H1 (cell line): ENCODE measurements around the gene SEC14L6. TPM values are rescaled to one million over a fixed set of nuclear protein-coding genes. Genes with fewer than 3 reads are reported as not detected.

ENCODE experiments used
- CBX5 ChIP-seq: fragments of 300-800, 300-1000 bp; sonication (generic); IDR thresholded peaks from 2 replicates; pipeline ENCODE4 v1.7.1; 2016; ENCODE audit warnings: antibody characterized with exemption, low read length, low read depth
- GABPA ChIP-seq: IDR thresholded peaks from 2 replicates; pipeline ENCODE4 v1.6.1; 2011; ENCODE audit warnings: mild to moderate bottlenecking, low read length, moderate library complexity, borderline replicate concordance; ENCODE audit not compliant: insufficient read depth
- GTF2F1 ChIP-seq: IDR thresholded peaks from 2 replicates; pipeline ENCODE4 v1.6.1; 2012; ENCODE audit warnings: low read depth, low read length, improper control_type of control experiment, borderline replicate concordance
- HDAC6 ChIP-seq: IDR thresholded peaks from one replicate; pipeline ENCODE4 v1.7.1; 2012; ENCODE audit warnings: low read depth, mild to moderate bottlenecking, inconsistent platforms, low read length, moderate library complexity
- RAD21 ChIP-seq, 2 experiments: IDR thresholded peaks in 1 of 2; conservative IDR thresholded peaks in 1 of 2; 2 replicates each; pipeline ENCODE4 v1.6.1; 2011; ENCODE audit warnings: low read depth in 2 of 2, low read length in 2 of 2, improper control_type of control experiment in 1 of 2, inconsistent platforms in 1 of 2, mild to moderate bottlenecking in 1 of 2, moderate library complexity in 1 of 2
- RBBP5 ChIP-seq: IDR thresholded peaks from 2 replicates; pipeline ENCODE4 v1.7.1; 2012; ENCODE audit warnings: low read depth, mild to moderate bottlenecking, inconsistent platforms, low read length, moderate library complexity, borderline replicate concordance
- RNF2 ChIP-seq: fragments of 200-900, 300-1000 bp; sonication (generic); IDR thresholded peaks from 2 replicates; pipeline ENCODE4 v1.7.1; 2016; ENCODE audit warnings: borderline replicate concordance, low read depth, mild to moderate bottlenecking, antibody characterized with exemption, low read length; ENCODE audit not compliant: poor library complexity, severe bottlenecking; ENCODE audit errors: missing control alignments
- SRF ChIP-seq: IDR thresholded peaks from 2 replicates; pipeline ENCODE4 v1.6.1; 2011; ENCODE audit warnings: mild to moderate bottlenecking, low read depth, low read length, moderate library complexity
- polyA plus RNA-seq, 7 experiments: library from polyadenylated mRNA; depleted of rRNA in 3 of 7; stranded (reverse) in 5 of 7; unstranded in 2 of 7; fragments of >200 nt in 5 of 7; fragments of 200-250 nt in 2 of 7; gene quantifications; 1 replicate in 5 of 7; 2 replicates in 1 of 7; 4 replicates in 1 of 7; pipeline versions ENCODE4 v1.2.1 to v1.2.3, GENCODE V29; 2011 to 2013; ENCODE audit warnings: missing spikeins in 2 of 7, mixed read lengths in 2 of 7
- total RNA-seq: library from RNA; stranded (reverse); fragmentation: NEBNext Ultra II Directional; extraction: Animal tissue kit (Norgen Biotek cat#: 25700); gene quantifications from 2 replicates; pipeline ENCODE4 v1.2.1, GENCODE V29; 2021
- TF ChIP-seq, protein P1 (sequence below): IDR thresholded peaks from 2 replicates; pipeline ENCODE4 v1.6.1; 2012; ENCODE audit warnings: inconsistent platforms
- TF ChIP-seq, protein P2 (sequence below): IDR thresholded peaks from 2 replicates; pipeline ENCODE4 v1.6.1; 2012; ENCODE audit warnings: low read length, inconsistent platforms

The SEC14L6 gene
- total and polyA plus RNA-seq, 2 of the 8 experiments (the other 6 are each of a cell fraction or from before 2014, with no cell fraction given), result 0.63 to 2.1 TPM

DNA sequence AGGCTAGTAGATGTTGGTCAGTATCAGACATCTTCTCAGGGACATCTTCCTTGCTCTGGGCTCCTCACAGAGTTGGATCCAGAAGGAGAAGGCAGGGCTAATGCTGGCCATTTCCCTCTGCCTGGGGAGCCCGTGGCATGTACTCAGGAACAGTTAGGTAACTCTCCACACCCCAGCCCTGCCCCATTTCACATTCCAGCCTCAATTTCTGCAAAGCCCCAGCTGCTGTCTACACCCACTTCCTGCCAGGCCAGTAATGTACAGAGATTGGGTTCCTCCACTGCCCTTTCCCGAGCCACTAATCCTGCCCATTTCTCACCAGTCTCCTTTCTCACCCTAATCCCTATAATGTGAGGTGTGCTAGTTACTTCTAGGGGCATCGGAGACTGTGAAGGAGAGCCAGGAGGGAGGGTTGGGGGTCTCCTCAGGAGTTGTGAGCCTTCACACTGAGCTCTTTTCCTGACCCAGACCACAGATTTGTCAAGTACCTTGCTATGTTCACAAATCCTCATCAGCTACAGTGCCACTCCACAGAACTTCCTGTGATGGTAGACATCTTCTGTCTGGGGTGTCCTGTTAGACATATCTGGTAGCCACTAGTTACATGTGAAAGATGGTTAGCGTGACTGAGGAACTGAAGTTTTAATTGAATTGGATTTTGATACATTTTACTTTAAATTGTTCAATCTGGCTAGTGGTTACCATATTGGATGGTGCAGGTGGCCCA is 73.4 kb downstream of the SEC14L6 start (continued):
- TF ChIP-seq RNF2, result no peak
- no peak for TF ChIP-seq RAD21 (IDR thresholded peaks at IDR 0.05 in 1 of 2, conservative IDR thresholded peaks at IDR 0.05 in 1 of 2; ENCODE audit: low read depth in 2 of 2, low read length in 2 of 2)
- TF ChIP-seq SRF, result no peak
- no peak for TF ChIP-seq RBBP5
- no peak for TF ChIP-seq CBX5
- TF ChIP-seq, protein P1, sequence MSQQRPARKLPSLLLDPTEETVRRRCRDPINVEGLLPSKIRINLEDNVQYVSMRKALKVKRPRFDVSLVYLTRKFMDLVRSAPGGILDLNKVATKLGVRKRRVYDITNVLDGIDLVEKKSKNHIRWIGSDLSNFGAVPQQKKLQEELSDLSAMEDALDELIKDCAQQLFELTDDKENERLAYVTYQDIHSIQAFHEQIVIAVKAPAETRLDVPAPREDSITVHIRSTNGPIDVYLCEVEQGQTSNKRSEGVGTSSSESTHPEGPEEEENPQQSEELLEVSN, result no peak
- TF ChIP-seq GABPA, result no peak
- TF ChIP-seq HDAC6, result no peak
- TF ChIP-seq, protein P2, sequence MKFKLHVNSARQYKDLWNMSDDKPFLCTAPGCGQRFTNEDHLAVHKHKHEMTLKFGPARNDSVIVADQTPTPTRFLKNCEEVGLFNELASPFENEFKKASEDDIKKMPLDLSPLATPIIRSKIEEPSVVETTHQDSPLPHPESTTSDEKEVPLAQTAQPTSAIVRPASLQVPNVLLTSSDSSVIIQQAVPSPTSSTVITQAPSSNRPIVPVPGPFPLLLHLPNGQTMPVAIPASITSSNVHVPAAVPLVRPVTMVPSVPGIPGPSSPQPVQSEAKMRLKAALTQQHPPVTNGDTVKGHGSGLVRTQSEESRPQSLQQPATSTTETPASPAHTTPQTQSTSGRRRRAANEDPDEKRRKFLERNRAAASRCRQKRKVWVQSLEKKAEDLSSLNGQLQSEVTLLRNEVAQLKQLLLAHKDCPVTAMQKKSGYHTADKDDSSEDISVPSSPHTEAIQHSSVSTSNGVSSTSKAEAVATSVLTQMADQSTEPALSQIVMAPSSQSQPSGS, result no peak
- TF ChIP-seq GTF2F1, result no peak

Other genes with a start within 250 kb of the SEC14L6 start
- gene TBC1D10A, start 219.8 kb downstream of the SEC14L6 start, total RNA-seq, result 5.4 and 6.5 TPM in 2 replicates
- gene TBC1D10A, start 219.8 kb downstream of the SEC14L6 start, polyA plus RNA-seq (2011; rRNA removed), result 7.0 and 11.3 TPM in 2 replicates
- gene SF3A1, start 189.8 kb downstream of the SEC14L6 start, total RNA-seq, result 275 and 285 TPM in 2 replicates
- 27.8 and 83.8 TPM in 2 replicates for gene SF3A1, start 189.8 kb downstream of the SEC14L6 start, polyA plus RNA-seq (2011; rRNA removed)
- 4.1 and 4.8 TPM in 2 replicates for gene CCDC157, start 189.7 kb downstream of the SEC14L6 start, total RNA-seq
- gene CCDC157, start 189.7 kb downstream of the SEC14L6 start, polyA plus RNA-seq (2011; rRNA removed), result 8.4 and 9.4 TPM in 2 replicates
- gene RNF215, start 159.3 kb downstream of the SEC14L6 start, total RNA-seq, result 15.3 and 19.0 TPM in 2 replicates
- 13.1 and 16.4 TPM in 2 replicates for gene RNF215, start 159.3 kb downstream of the SEC14L6 start, polyA plus RNA-seq (2011; rRNA removed)
- gene SEC14L2, start 149.7 kb downstream of the SEC14L6 start, total RNA-seq, result 2.8 and 4.3 TPM in 2 replicates
- gene SEC14L2, start 149.7 kb downstream of the SEC14L6 start, polyA plus RNA-seq (2011; rRNA removed), result 1.8 and 3.2 TPM in 2 replicates
- gene MTFP1, start 121.0 kb downstream of the SEC14L6 start, total RNA-seq, result 59.8 and 66.4 TPM in 2 replicates
- 98.8 and 120 TPM in 2 replicates for gene MTFP1, start 121.0 kb downstream of the SEC14L6 start, polyA plus RNA-seq (2011; rRNA removed)
- not detected in 2 replicates for gene SEC14L3, start 74.7 kb downstream of the SEC14L6 start, total RNA-seq
- gene SEC14L3, start 74.7 kb downstream of the SEC14L6 start, polyA plus RNA-seq (2011; rRNA removed), result not detected in 2 replicates
- 3.9 and 4.9 TPM in 2 replicates for gene SEC14L4, start 41.0 kb downstream of the SEC14L6 start, total RNA-seq
- gene SEC14L4, start 41.0 kb downstream of the SEC14L6 start, polyA plus RNA-seq (2011; rRNA removed), result 2.6 and 2.9 TPM in 2 replicates
- gene GAL3ST1, start 27.9 kb upstream of the SEC14L6 start, total RNA-seq, result 10.5 and 11.0 TPM in 2 replicates
- gene GAL3ST1, start 27.9 kb upstream of the SEC14L6 start, polyA plus RNA-seq (2011; rRNA removed), result 32.1 and 32.5 TPM in 2 replicates
- gene PES1, start 45.2 kb upstream of the SEC14L6 start, total RNA-seq, result 121 and 133 TPM in 2 replicates
- 191 and 247 TPM in 2 replicates for gene PES1, start 45.2 kb upstream of the SEC14L6 start, polyA plus RNA-seq (2011; rRNA removed)
- gene TCN2, start 60.4 kb upstream of the SEC14L6 start, total RNA-seq, result 30.0 and 36.2 TPM in 2 replicates
- 87.8 and 91.7 TPM in 2 replicates for gene TCN2, start 60.4 kb upstream of the SEC14L6 start, polyA plus RNA-seq (2011; rRNA removed)
- 5.1 TPM in 2 replicates for gene SLC35E4, start 89.0 kb upstream of the SEC14L6 start, total RNA-seq
- 5.6 and 7.8 TPM in 2 replicates for gene SLC35E4, start 89.0 kb upstream of the SEC14L6 start, polyA plus RNA-seq (2011; rRNA removed)
- gene DUSP18, start 121.1 kb upstream of the SEC14L6 start, total RNA-seq, result 2.6 and 3.6 TPM in 2 replicates
- 7.3 and 8.3 TPM in 2 replicates for gene DUSP18, start 121.1 kb upstream of the SEC14L6 start, polyA plus RNA-seq (2011; rRNA removed)
- 3.4 and 3.7 TPM in 2 replicates for gene OSBP2, start 148.1 kb upstream of the SEC14L6 start, total RNA-seq
- gene OSBP2, start 148.1 kb upstream of the SEC14L6 start, polyA plus RNA-seq (2011; rRNA removed), result 3.4 and 4.5 TPM in 2 replicates